Fibroblast of the conjunctiva (primary cell): ENCODE data around the gene NINL.

Source experiments
- DNase-seq: peaks from one replicate; pipeline ENCODE4 v3.0.0-alpha.2; 2010; ENCODE audit warnings: low read depth

NINL gene

GRCh38 chr20:25408170-25408547 lies 177.2 kb downstream of the NINL start:
- no peak for DNase-seq

GRCh38 chr20:25407311-25408169 lies 177.8 kb downstream of the NINL start, which contains the start of gene GINS1:
GINS1 (plus strand) TSS chr20:25407673; CDS start chr20:25407821, 148 bp downstream.
- DNase-seq: peak; percentile 56
